ENCODE results near the gene TEX29. TPM values are rescaled to one million over a fixed set of nuclear protein-coding genes. Genes with fewer than 3 reads are reported as not detected.

The TEX29 gene
- total RNA-seq, 1 experiment from 2014 or later: 0.33 TPM

DNA sequence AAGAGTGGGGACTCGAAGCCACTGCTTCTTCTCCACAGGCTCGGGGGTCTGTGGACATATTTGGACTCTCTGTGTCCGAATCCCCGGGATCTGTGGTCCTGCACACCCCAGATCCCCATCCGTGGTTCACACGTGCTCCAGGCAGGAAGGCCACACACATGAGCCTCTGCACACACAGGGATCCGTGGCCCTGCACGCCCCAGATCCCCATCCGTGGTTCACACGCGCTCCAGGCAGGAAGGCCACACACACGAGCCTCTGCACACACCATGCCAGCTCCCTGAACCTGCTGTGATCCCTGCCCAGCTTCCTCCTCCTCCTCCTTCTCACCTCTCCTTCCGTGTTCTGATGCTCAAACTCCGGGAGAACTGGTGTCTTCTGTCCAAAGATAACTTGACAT is 3.1 kb downstream of the TEX29 start:
- Histone ChIP-seq H3K27me3 (ENCODE audit: insufficient read depth, low read length) (no peaks in the 10 kb centered on the region), H3K56ac (ENCODE audit: insufficient read length, low read depth, low read length) (no peak overlapping the region), H4K8ac (replicated peaks; ENCODE audit: insufficient read length, low read depth, low read length) (no peak overlapping the region), H3K27ac (ENCODE audit: insufficient read length, low read depth, low read length) (no peak overlapping the region), H3K9me3 (ENCODE audit: control insufficient read depth, low read depth, low read length) (no peaks in the 10 kb centered on the region), H3K23me2 (ENCODE audit: insufficient read length, low read depth, low read length, poor library complexity, severe bottlenecking) (no peaks in the 10 kb centered on the region), H2AK5ac (ENCODE audit: insufficient read length, low read length) (no peak overlapping the region), H4K91ac (ENCODE audit: insufficient read length, low read depth, low read length) (no peak overlapping the region), H3K23ac (ENCODE audit: insufficient read length, low read depth, low read length) (no peak overlapping the region), H3T11ph (ENCODE audit: low read length) (no peak overlapping the region), H3K9ac (ENCODE audit: extremely low read depth, insufficient read length, low read length) (no peak overlapping the region), H3K4me2 (ENCODE audit: insufficient read depth, insufficient read length, low read length) (no peak overlapping the region), H3K4ac (ENCODE audit: low read depth, low read length) (no peak overlapping the region), H4K5ac (ENCODE audit: insufficient read length, low read depth, low read length) (no peak overlapping the region), H3K79me1 (ENCODE audit: insufficient read depth, low read depth, low read length, poor library complexity, severe bottlenecking) (no peaks in the 10 kb centered on the region), H2BK120ac (ENCODE audit: low read depth, low read length, poor library complexity, severe bottlenecking) (no peak overlapping the region), H2BK20ac (ENCODE audit: low read depth, low read length, poor library complexity, severe bottlenecking) (no peak overlapping the region), H2AFZ (ENCODE audit: low read length) (no peak overlapping the region), H4K20me1 (ENCODE audit: control insufficient read depth, insufficient read depth, insufficient read length) (no peaks in the 10 kb centered on the region), H2BK15ac (ENCODE audit: low read depth, low read length) (no peak overlapping the region), H3K18ac (ENCODE audit: insufficient read length, low read depth, low read length) (no peak overlapping the region), H3K4me1 (ENCODE audit: insufficient read depth, low read length) (no peaks in the 10 kb centered on the region), H3K79me2 (ENCODE audit: insufficient read depth, low read length) (no peaks in the 10 kb centered on the region), H3K14ac (ENCODE audit: insufficient read depth, low read length) (no peak overlapping the region), H2BK5ac (ENCODE audit: insufficient read length, low read length) (no peak overlapping the region), H2BK12ac (ENCODE audit: insufficient read length, low read depth, low read length) (no peak overlapping the region)
- H3K36me3 Mint-ChIP-seq (ENCODE audit: insufficient read depth in 1 of 3, low read depth in 3 of 3): no peaks in the 10 kb centered on the region; a peak in 1 of 7 replicates
- H3K4me1 Mint-ChIP-seq: peaks cover 5 to 7% of the 10 kb centered on the region in 2 experiments; a peak in 2 of 4 replicates
- no peaks in the 10 kb centered on the region for H3K27me3 Mint-ChIP-seq (ENCODE audit: low read depth)
- no CpG with 5 or more reads among the region's 14 CpGs for WGBS (ENCODE audit: extremely low coverage, insufficient read length, low lambda C conversion rate)
- H3K4me3 Mint-ChIP-seq: no peak overlapping the region
- H3K27ac Mint-ChIP-seq: peak overlapping the region in 1 of 3 experiments; percentile 1; a peak in 1 of 7 replicates
- TF ChIP-seq, protein P1, sequence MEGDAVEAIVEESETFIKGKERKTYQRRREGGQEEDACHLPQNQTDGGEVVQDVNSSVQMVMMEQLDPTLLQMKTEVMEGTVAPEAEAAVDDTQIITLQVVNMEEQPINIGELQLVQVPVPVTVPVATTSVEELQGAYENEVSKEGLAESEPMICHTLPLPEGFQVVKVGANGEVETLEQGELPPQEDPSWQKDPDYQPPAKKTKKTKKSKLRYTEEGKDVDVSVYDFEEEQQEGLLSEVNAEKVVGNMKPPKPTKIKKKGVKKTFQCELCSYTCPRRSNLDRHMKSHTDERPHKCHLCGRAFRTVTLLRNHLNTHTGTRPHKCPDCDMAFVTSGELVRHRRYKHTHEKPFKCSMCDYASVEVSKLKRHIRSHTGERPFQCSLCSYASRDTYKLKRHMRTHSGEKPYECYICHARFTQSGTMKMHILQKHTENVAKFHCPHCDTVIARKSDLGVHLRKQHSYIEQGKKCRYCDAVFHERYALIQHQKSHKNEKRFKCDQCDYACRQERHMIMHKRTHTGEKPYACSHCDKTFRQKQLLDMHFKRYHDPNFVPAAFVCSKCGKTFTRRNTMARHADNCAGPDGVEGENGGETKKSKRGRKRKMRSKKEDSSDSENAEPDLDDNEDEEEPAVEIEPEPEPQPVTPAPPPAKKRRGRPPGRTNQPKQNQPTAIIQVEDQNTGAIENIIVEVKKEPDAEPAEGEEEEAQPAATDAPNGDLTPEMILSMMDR (conservative IDR thresholded peaks at IDR 0.05): no peak
- DNase-seq: peak; percentile 17
- H3K9me3 Mint-ChIP-seq: no peaks in the 10 kb centered on the region; a peak in 1 of 5 replicates
